ENCODE data around the gene ARHGAP44.

The ARHGAP44 gene

GRCh38 chr17:13029340-13029739 lies 240.0 kb downstream of the ARHGAP44 start:
- ChIA-PET POLR2A (interaction anchor here (4.0 kb wide), 1 partner anchor 11 kb away, joined by 26 read pairs; the partner anchor contains the start of gene ELAC2), CTCF (interaction anchor here (0.7 to 6.2 kb wide), 28 partner anchors 11 to 846 kb away, joined by 3 to 137 read pairs (median 6); partner anchors contain the start of gene ELAC2)
- TF ChIP-seq ZBTB44 (tag by site-specific recombination; IDR thresholded peaks at IDR 0.05), result no peak
- no peak for TF ChIP-seq KLF7 (tag by site-specific recombination; IDR thresholded peaks at IDR 0.05; ENCODE audit: borderline replicate concordance)
- no peak for TF ChIP-seq PRDM2 (tag by site-specific recombination; IDR thresholded peaks at IDR 0.05; ENCODE audit: borderline replicate concordance)
- no peak for TF ChIP-seq ZNF560 (tag by site-specific recombination; IDR thresholded peaks at IDR 0.05; ENCODE audit: borderline replicate concordance)
- TF ChIP-seq ZNF629 (tag by site-specific recombination; IDR thresholded peaks at IDR 0.05), result no peak
- TF ChIP-seq ZNF664 (tag by site-specific recombination; IDR thresholded peaks at IDR 0.05), result no peak
- TF ChIP-seq ZNF843 (tag by site-specific recombination; IDR thresholded peaks at IDR 0.05), result no peak
- TF ChIP-seq ZBTB26 (tag by site-specific recombination; optimal IDR thresholded peaks at IDR 0.05), result no peak
- TF ChIP-seq ZNF626 (tag by site-specific recombination; IDR thresholded peaks at IDR 0.05), result no peak
- no peak for TF ChIP-seq ZNF394 (tag by site-specific recombination; IDR thresholded peaks at IDR 0.05; ENCODE audit: borderline replicate concordance)
- no peak for TF ChIP-seq ZBTB8A (tag by site-specific recombination; IDR thresholded peaks at IDR 0.05)
- no peak for TF ChIP-seq ZNF449 (tag by site-specific recombination; IDR thresholded peaks at IDR 0.05)
- no peak for TF ChIP-seq ZNF184 (tag by site-specific recombination; IDR thresholded peaks at IDR 0.05)
- TF ChIP-seq TRIM28 (IDR thresholded peaks at IDR 0.05; ENCODE audit: borderline replicate concordance, low read length), result no peak
- no peak for TF ChIP-seq ZNF692 (tag by site-specific recombination; IDR thresholded peaks at IDR 0.05)
- no peak for TF ChIP-seq ZNF341 (tag by site-specific recombination; IDR thresholded peaks at IDR 0.05; ENCODE audit: low read depth)
- no peak overlapping the region for H3K4me3 ChIP-seq (ENCODE audit: low read depth, low read length)
- H3K4me1 ChIP-seq (ENCODE audit: control insufficient read depth, insufficient read depth, low read length), result no peaks in the 10 kb centered on the region
- no peaks in the 10 kb centered on the region for H3K36me3 ChIP-seq (ENCODE audit: control insufficient read depth in 2 of 2, insufficient read depth in 1 of 2, low read length in 2 of 2)
- H3K9me3 ChIP-seq (ENCODE audit: control insufficient read depth, insufficient read depth, low read depth, low read length), result no peaks in the 10 kb centered on the region
- H3K27ac ChIP-seq (ENCODE audit: extremely low read depth, low read depth, low read length), result no peak overlapping the region

All from HEK293 (cell line).